Measurements from ENCODE around the gene COX8A. TPM values are rescaled to one million over a fixed set of nuclear protein-coding genes. Genes with fewer than 3 reads are reported as not detected.

COX8A gene
- total and polyA plus RNA-seq, 2 of the 13 experiments (the other 11 are each of a cell fraction or from before 2014, with no cell fraction given): 202 to 406 TPM

DNA sequence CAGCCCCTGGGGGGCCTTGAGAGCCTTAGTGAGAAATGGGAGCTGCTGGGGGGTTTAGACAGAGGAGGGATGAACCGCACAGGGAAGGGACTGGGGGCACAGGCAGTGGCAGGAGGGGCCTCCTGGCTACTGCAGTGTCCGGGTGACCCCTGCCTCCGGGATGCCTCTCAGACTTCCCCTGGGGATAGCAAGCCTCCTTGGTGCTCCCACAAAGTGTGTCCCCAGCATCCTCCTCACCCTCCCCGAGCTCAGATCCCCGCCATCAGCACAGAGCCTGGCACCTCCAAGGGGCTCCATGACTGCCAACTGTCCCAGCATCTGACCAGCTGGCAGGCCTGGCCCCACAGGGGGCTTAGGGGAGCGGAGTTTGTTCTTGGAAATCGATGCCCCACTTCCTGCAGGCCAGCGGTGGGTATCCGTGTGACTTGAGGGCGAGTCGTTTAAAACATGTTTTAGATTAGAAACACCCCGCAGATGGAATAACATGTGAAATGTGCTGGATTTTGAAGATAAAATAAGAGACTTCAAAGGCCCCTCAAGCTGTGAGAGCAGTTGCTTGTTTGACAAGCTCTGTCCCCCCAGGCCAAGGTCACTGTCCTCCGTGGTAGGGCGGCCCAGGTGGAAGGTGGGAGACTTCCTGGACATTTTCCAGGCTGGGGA, 47.8 kb downstream of the COX8A start:
- no peaks in the 10 kb centered on the region for H3K79me2 ChIP-seq (ENCODE audit: insufficient read depth, low read length)
- no peak overlapping the region for H2AFZ ChIP-seq (ENCODE audit: low read length)
- 27% methylated on average over 12 of the region's 14 CpGs for WGBS (ENCODE audit: low lambda C conversion rate)
- no peaks in the 10 kb centered on the region for H3K36me3 ChIP-seq (replicated peaks in 1 of 2; ENCODE audit: control insufficient read depth in 1 of 2, insufficient read depth in 2 of 2, low read length in 2 of 2)
- no peak overlapping the region; a peak in 1 of 6 replicates for H3K4me3 ChIP-seq (replicated peaks in 1 of 3; ENCODE audit: insufficient read depth in 1 of 3, low read depth in 2 of 3, low read length in 3 of 3)
- no peaks in the 10 kb centered on the region for H3K9me3 ChIP-seq (ENCODE audit: low read length)
- no peak overlapping the region for H3K9ac ChIP-seq (ENCODE audit: insufficient read depth, low read depth, low read length)
- FAIRE-seq: no peak
- ATAC-seq: peak; percentile 17
- peaks cover 13% of the 10 kb centered on the region; the same call in 1 of the 2 replicates for H4K20me1 ChIP-seq (ENCODE audit: insufficient read depth, low read length)
- H3K4me2 ChIP-seq (ENCODE audit: low read depth, low read length): peak overlapping the region; percentile 23; the same call in 1 of the 2 replicates
- CTCF ChIA-PET (ENCODE audit: low intra/inter-chr PET ratio, low total read pairs): no interaction called here
- in situ Hi-C loops (cut with HindIII; ENCODE audit: extremely low pct_ligation_motif_present, low pct_unique_long_range_greater_than_20kb) (no loop called here), intact Hi-C loops (cut with micrococcal nuclease; ENCODE audit: unreplicated experiment) (no loop called here)
- peaks cover 0 to 2% of the 10 kb centered on the region in 2 experiments; a peak in 1 of 5 replicates for H3K27me3 ChIP-seq (ENCODE audit: control insufficient read depth in 1 of 2, insufficient read depth in 2 of 2, low read length in 2 of 2)
- DNase-seq (ENCODE audit: low spot score): no peak
- no peak overlapping the region for H3K27ac ChIP-seq (ENCODE audit: extremely low read length, insufficient read depth, low read length)
- H3K4me1 ChIP-seq (ENCODE audit: insufficient read depth, low read length): peaks cover 15% of the 10 kb centered on the region
- BruUV-seq (replicated peaks): no TSS peak
- POLR2A ChIA-PET: interaction anchor here (0.7 to 1.3 kb wide), 3 partner anchors 11 to 211 kb away, joined by 3 to 5 read pairs (median 3); no protein-coding TSS in a partner anchor
- TF ChIP-seq PHF20 (CRISPR knock-in tag; IDR thresholded peaks at IDR 0.05) (no peak), TOPORS (CRISPR knock-in tag; IDR thresholded peaks at IDR 0.05) (no peak), ZBTB7B (CRISPR knock-in tag; IDR thresholded peaks at IDR 0.05) (peak; percentile 58; the same call in 1 of the 2 replicates), CEBPB (IDR thresholded peaks at IDR 0.05; ENCODE audit: borderline replicate concordance, low read depth, low read length) (no peak), ETV5 (CRISPR knock-in tag; IDR thresholded peaks at IDR 0.05; ENCODE audit: borderline replicate concordance) (no peak), SIN3A (IDR thresholded peaks at IDR 0.05; ENCODE audit: borderline replicate concordance, low read depth, low read length) (no peak), HNRNPL (IDR thresholded peaks at IDR 0.05; ENCODE audit: low read depth, low read length) (0 out of 2 replicates have a peak, but pooled peaks have one; percentile 42), ZNF263 (CRISPR knock-in tag; IDR thresholded peaks at IDR 0.05) (peak; percentile 70), ZNF484 (CRISPR knock-in tag; IDR thresholded peaks at IDR 0.05; ENCODE audit: borderline replicate concordance, low read depth) (no peak), ZNF350 (CRISPR knock-in tag; IDR thresholded peaks at IDR 0.05; ENCODE audit: borderline replicate concordance, low read depth) (no peak)
- TF ChIP-seq, protein P1, sequence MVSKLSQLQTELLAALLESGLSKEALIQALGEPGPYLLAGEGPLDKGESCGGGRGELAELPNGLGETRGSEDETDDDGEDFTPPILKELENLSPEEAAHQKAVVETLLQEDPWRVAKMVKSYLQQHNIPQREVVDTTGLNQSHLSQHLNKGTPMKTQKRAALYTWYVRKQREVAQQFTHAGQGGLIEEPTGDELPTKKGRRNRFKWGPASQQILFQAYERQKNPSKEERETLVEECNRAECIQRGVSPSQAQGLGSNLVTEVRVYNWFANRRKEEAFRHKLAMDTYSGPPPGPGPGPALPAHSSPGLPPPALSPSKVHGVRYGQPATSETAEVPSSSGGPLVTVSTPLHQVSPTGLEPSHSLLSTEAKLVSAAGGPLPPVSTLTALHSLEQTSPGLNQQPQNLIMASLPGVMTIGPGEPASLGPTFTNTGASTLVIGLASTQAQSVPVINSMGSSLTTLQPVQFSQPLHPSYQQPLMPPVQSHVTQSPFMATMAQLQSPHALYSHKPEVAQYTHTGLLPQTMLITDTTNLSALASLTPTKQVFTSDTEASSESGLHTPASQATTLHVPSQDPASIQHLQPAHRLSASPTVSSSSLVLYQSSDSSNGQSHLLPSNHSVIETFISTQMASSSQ (IDR thresholded peaks at IDR 0.05; ENCODE audit: low read depth): no peak
- TF ChIP-seq, protein P1 (CRISPR knock-in tag; IDR thresholded peaks at IDR 0.05; ENCODE audit: borderline replicate concordance): no peak
- TF ChIP-seq, protein P2, sequence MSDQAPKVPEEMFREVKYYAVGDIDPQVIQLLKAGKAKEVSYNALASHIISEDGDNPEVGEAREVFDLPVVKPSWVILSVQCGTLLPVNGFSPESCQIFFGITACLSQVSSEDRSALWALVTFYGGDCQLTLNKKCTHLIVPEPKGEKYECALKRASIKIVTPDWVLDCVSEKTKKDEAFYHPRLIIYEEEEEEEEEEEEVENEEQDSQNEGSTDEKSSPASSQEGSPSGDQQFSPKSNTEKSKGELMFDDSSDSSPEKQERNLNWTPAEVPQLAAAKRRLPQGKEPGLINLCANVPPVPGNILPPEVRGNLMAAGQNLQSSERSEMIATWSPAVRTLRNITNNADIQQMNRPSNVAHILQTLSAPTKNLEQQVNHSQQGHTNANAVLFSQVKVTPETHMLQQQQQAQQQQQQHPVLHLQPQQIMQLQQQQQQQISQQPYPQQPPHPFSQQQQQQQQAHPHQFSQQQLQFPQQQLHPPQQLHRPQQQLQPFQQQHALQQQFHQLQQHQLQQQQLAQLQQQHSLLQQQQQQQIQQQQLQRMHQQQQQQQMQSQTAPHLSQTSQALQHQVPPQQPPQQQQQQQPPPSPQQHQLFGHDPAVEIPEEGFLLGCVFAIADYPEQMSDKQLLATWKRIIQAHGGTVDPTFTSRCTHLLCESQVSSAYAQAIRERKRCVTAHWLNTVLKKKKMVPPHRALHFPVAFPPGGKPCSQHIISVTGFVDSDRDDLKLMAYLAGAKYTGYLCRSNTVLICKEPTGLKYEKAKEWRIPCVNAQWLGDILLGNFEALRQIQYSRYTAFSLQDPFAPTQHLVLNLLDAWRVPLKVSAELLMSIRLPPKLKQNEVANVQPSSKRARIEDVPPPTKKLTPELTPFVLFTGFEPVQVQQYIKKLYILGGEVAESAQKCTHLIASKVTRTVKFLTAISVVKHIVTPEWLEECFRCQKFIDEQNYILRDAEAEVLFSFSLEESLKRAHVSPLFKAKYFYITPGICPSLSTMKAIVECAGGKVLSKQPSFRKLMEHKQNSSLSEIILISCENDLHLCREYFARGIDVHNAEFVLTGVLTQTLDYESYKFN (CRISPR knock-in tag; conservative IDR thresholded peaks at IDR 0.05): 0 out of 2 replicates have a peak, but pooled peaks have one; percentile 22
- TF ChIP-seq, protein P3, sequence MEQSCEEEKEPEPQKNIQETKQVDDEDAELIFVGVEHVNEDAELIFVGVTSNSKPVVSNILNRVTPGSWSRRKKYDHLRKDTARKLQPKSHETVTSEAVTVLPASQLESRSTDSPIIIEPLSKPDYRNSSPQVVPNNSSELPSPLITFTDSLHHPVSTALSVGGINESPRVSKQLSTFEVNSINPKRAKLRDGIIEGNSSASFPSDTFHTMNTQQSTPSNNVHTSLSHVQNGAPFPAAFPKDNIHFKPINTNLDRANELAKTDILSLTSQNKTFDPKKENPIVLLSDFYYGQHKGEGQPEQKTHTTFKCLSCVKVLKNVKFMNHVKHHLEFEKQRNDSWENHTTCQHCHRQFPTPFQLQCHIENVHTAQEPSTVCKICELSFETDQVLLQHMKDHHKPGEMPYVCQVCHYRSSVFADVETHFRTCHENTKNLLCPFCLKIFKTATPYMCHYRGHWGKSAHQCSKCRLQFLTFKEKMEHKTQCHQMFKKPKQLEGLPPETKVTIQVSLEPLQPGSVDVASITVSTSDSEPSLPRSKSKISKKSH (CRISPR knock-in tag; IDR thresholded peaks at IDR 0.05; ENCODE audit: borderline replicate concordance): no peak

All from HepG2 (cell line).